GM12864 (cell line): ENCODE data around the gene LDLRAP1.

Source experiments
- DNase-seq: peaks from one replicate; pipeline ENCODE4 v3.0.0-alpha.2; 2011; ENCODE audit warnings: low read depth
- H3K4me3 ChIP-seq: 2 replicates; pipeline ENCODE4 v1.5.1; 2011; ENCODE audit warnings: mild to moderate bottlenecking, low read depth, low read length, control low read depth
- TF ChIP-seq, protein P1 (sequence below): IDR thresholded peaks from 2 replicates; pipeline ENCODE4 v1.5.1; 2011; ENCODE audit warnings: low read depth, mild to moderate bottlenecking, moderate library complexity, low read length, control low read depth, inconsistent platforms; ENCODE audit errors: missing control alignments

LDLRAP1 gene

DNA sequence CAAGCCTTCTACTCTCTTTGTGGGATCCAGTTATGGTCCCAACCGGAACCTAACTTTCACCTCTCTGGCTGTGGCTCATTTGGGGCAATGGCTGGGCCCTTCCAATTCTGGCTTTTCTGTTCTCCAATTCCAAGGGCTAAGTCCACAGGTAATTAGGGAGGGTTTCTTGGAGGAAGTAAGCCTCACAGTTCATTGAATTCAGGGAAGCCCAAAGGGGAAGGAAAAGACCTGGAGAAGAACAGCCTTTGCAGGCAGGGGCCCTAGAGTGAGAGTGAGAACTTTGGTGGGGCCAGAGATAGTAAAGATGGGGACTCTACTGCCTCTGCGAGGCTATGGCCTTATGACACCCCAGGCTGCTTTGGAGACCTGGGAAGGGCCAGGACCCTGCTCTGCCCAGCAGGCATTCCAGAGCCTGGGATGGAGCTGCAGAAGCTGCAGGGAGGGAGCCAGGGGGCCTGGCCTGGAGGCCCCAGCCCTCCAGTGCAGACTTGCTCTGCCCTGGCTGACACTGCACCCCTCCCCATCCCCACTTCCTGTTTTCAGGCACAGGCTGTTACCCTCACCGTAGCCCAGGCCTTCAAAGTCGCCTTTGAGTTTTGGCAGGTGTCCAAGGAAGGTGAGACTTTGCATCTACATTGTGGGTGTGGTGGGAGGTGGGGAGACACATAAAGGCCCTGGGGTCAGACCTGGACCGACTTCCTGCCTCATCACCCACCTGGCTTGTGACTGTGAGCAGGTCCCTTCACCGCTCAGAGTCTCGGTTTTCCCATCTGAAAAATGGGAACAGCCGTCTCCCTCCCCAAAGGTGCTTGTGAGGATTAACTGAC lies 18.9 kb downstream of the LDLRAP1 start:
- peak; percentile 79 for DNase-seq
- no peak overlapping the region for H3K4me3 ChIP-seq
- TF ChIP-seq, protein P1, sequence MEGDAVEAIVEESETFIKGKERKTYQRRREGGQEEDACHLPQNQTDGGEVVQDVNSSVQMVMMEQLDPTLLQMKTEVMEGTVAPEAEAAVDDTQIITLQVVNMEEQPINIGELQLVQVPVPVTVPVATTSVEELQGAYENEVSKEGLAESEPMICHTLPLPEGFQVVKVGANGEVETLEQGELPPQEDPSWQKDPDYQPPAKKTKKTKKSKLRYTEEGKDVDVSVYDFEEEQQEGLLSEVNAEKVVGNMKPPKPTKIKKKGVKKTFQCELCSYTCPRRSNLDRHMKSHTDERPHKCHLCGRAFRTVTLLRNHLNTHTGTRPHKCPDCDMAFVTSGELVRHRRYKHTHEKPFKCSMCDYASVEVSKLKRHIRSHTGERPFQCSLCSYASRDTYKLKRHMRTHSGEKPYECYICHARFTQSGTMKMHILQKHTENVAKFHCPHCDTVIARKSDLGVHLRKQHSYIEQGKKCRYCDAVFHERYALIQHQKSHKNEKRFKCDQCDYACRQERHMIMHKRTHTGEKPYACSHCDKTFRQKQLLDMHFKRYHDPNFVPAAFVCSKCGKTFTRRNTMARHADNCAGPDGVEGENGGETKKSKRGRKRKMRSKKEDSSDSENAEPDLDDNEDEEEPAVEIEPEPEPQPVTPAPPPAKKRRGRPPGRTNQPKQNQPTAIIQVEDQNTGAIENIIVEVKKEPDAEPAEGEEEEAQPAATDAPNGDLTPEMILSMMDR = no peak

DNA sequence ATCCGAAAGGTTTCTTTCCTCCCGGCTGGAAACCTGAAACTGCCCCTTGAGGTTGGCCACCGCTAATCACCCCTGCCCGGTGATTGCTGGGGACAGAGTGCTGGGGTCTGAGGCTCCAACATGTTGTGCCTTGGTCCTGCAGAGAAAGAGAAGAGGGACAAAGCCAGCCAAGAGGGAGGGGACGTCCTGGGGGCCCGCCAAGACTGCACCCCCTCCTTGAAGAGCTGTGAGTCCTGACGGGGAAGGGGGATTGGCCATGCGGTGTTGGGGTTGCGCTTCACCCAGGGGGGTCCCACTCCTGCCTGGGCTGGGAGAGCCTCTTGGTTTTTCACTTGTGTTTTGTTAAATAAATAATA lies 19.5 kb downstream of the LDLRAP1 start:
- TF ChIP-seq, protein P1 = no peak
- no peak for DNase-seq
- H3K4me3 ChIP-seq = no peak overlapping the region

DNA sequence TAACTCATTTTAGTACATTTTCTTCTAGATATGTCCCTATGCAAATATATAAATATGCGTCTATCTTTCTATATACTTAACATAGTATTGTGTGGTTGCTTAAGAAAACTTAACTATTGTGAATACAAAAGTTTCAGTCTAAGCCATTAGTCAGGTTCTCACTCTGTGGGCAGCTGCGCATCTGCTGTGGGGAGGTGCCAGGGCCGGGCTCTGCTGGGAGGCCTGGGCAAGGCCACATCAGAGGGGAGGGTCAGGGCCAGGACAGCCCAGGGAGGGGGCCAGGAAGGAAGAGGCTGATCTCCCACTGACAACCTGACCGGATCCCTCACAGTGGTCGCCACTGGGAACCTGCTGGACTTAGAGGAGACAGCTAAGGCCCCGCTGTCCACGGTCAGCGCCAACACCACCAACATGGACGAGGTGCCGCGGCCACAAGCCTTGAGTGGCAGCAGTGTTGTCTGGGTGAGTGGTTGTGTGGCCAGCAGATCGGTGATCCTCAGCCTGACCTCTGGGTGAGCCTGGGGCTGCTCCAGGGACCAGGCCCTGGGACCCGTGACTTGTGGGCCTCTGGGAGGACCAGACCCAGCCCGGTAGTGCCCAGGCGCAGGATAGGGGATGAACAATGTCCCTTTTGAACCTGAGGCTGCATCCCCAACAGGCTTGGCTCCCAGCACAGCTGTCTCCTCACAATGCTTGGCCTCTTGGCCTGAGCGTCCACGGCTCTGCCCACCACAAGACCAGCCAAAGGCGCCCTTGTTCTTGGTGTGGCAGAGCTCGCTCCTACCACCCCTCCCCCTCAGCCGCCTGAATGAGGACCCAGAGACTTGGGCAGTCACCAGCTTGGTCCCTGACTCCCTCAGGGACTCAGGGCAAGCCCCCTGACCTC lies 20.2 kb downstream of the LDLRAP1 start:
- H3K4me3 ChIP-seq = no peak overlapping the region
- TF ChIP-seq, protein P1 = no peak
- DNase-seq = no peak

DNA sequence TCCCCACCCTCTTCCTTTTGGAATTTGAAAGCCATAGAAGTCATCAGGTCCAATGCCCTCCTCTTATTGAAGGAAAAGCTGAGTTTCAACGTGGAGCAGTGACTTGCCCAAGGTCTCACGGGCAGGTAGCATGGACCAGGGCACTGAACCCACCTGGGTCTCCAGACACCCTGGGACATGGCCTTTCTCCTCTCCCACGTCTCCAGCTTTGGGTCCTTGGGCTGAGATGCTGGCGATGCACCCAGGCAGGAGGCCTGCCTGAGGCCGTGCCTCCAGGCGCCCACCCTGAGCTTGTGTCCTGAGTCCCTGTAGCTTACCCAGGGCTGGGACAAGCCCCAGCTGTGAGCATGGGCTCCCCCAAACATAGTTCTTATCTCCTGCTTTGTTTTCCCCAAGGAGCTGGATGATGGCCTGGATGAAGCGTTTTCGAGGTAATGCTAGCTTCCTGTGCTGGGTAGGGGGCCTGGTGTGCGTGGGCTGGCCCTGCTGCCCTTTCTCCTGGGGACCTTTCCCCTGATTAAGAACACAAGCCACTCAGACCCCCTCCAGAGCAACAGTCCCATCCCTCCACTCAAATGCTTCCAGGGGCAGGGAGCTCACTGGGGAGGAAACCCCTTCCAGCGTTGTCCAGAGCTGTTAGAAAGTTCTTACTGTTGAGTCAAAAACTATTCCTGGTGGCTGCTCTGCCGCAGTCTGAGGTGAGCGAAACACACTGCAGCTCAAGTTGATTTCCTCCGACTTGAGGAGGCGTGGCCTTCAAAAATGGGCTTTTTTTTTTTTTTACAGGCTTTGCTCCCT lies 21.6 kb downstream of the LDLRAP1 start:
- H3K4me3 ChIP-seq = no peak overlapping the region
- TF ChIP-seq, protein P1 = no peak
- no peak for DNase-seq

- DNase-seq = no peak
- TF ChIP-seq, protein P1 = no peak
- no peak overlapping the region for H3K4me3 ChIP-seq
Observed at GRCh38 chr1:25565626-25566025, 22.2 kb downstream of the LDLRAP1 start.

DNA sequence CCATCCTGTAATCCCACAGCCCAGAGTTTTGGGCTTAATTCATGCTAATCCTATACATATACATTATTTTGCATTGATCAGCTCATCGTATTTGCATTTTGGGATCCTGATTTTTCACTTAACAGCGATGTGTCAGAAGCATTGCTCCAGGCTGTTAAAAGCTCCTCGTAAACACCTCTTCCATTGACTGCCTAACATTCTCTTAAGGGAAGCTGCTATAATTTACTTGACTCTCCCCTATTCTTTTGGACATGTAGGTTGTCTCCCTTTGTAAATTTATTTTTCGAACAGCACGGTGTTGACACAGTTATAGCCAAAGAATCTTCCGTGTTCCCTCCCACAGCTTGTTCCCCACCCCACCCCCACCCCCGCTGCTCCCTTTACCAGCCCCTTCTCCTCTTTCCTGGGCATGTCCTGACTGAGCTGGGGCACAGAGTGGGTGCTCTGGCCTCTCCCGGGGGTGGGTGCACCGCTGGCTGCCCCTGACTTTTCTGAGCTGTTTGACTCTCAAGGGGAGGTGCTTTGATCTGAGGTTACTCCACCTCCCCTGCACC lies 22.8 kb downstream of the LDLRAP1 start:
- TF ChIP-seq, protein P1 = no peak
- no peak overlapping the region for H3K4me3 ChIP-seq
- DNase-seq = no peak
